GM15510 (cell line): ENCODE data around the gene PSMB9.

Experiments used
- POLR2A ChIP-seq: IDR thresholded peaks from 3 replicates; pipeline ENCODE4 v1.6.1; 2011; ENCODE audit warnings: borderline replicate concordance; ENCODE audit not compliant: insufficient read length; ENCODE audit errors: extremely low read depth

Gene PSMB9

DNA sequence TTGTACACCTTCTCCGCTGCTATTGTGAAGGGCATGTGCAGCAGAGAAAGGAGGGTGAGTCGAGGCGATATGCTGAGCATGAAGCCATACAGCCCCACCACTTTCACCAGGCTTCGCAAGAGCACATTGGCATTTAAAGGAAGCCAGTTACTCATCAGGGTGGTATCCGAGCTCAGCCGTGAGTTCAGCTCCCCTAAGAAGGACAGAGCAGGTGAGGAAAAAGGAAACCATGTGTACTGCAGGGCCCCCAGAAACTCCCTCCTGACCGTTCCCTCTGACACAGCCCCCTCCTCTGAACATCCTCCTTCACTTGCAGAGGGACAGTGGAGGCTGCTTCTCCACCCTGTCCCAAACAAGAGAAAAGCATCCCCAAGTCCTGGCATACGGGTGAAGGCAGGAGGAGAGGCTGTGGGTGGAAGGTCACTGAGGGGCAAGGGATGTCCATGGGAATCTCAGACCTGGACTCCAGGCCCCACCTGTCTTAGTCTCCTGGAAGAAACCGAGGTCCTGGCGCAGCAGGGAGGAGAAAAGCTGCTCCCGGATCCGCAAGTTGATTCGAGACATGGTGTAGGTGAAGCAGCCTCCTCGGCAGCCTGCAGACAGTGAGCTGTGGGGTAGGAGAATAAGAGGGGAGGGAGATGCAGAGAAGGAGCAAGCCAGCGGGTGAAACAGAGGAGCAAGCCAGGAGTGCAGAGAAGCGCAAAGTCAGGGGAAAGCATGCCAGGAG lies 18.7 kb upstream of the PSMB9 start:
- no peak for TF ChIP-seq POLR2A

DNA sequence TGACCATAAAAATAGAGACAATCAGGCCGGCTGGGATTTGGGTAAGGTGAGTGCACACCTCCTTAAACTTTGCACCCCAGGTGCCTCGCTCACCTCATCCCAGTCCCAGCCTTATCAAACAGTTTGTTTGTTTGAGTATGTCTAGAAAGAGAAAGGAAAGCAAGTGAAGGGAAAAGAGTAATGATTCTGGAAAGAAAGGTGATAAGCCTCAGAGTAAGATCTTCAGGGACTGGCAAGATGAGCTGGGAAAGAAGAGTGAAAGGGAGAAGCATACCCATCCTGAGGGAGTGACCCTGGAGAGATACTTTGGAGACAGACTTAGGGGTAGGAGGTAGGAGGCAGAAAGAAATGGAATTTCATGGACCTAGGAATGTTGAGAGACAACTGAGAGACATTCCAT lies 17.1 kb upstream of the PSMB9 start:
- no peak for TF ChIP-seq POLR2A

DNA sequence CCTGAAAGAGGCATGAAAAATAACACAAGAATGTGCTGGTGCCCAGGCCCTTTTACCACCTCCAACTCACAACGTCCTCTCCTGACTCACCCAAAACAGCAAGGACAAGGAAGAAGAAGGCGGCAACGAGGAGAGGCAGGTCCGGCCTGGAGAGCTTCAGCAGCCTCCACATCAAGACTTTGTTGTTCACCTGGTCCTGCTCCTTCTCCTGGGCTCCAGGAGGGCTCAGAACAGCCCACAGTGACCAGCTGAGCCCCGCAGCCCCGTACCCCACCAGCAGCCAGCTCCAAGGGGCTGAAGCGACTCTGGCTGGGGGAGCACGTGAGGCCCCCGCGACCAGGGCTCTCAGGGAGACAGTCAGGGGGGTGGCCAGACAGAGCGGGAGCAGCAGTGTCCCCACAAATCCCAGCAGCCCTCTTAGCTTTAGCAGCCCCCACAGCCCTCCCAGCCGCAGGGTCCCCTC lies 16.3 kb upstream of the PSMB9 start:
- TF ChIP-seq POLR2A = no peak

DNA sequence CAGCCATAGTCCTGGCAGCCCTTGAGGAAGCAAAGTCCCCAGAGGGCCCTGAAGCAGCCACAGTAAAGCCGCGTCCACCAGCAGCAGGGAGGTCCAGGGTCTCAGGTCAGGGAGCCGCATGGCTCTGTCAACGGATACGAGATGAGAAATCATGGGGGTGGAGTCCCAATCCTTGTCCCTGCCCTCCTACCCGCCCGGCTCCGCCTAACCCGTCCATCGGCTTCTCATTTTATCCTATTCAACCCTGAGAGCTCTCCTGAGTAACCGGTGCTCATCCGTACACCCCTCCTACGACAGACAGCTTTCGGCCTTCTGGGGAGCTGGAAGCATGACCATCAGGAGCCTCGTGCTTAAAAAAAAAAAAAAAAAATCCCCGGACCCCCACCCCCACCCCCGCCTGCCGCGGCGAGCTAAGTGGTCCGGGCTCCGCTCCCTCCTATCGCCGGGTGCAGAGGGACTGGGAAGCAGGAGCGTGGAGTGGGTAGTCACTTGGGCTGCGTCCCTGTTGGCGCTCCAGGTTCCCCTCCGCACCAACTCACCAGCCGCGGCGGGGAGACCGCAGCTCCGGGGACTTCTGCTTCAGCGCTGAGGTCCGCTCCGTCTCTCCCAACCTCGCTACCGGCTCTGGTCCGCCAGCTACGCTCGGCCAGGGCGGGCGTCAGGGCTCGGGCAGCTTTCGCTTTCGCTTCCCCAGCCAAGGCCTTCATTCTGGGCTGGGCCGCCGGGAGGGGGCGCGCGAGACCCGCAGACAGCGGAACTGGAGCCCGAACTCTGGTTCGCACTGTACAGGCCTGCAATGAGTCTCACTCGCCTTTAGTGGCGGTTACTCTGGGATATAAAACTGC lies 15.7 kb upstream of the PSMB9 start, which contains the start of gene TAP2:
Gene TAP2 (minus strand): TSS at position 626 of the 845 bp plus-strand sequence. CDS start 506 bp downstream, at position 120.
- peak; percentile 74 for TF ChIP-seq POLR2A

DNA sequence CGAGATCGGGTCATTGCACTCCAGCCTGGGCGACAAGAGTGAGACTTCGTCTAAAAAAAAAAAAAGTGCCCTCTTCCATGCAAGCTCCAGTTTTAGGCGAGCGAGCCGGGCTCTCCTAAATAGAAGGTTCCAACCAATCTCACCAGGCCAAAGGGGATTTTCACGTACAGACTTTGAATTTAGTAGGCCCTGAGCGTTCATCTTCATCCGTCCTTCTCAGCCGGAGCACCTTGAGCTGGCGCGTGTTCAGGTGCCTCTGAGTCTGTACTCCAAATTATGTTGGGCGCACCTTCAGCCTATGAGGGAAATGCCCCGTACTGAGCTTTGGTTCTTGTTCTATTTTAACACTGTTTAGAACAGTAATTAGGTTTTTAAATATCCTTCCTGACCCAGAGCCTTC lies 14.6 kb upstream of the PSMB9 start:
- TF ChIP-seq POLR2A = no peak

DNA sequence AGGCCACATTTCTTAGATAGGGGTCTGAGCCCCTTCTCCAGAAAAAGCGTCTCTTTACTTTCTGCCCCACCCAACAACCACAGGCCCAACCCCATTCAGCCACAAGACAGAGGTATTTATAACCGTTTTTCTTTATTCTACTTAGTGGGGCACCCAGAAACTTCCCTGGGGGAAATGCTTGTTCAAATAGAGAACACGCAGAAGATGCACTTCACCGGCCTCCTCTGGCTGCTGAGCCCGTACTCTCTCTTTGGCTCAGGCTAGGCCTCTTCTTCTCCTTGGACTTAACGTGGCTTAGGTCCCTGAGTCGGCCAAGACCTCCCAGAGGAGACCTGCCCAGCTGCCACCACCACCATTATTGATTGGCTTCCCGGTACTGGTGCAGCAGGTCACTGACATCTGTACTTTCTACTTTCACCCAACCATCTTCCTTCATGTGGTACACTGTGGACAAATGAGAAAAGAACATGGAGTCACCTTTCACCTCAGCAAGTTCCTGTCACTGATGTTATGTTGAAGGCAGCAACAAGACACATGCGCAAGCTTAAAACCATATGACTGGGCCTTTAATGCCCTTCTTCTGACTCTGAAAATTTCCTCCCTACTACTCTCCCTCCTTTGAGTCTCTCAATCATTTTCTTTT lies 13.3 kb upstream of the PSMB9 start:
- TF ChIP-seq POLR2A = peak; percentile 50

DNA sequence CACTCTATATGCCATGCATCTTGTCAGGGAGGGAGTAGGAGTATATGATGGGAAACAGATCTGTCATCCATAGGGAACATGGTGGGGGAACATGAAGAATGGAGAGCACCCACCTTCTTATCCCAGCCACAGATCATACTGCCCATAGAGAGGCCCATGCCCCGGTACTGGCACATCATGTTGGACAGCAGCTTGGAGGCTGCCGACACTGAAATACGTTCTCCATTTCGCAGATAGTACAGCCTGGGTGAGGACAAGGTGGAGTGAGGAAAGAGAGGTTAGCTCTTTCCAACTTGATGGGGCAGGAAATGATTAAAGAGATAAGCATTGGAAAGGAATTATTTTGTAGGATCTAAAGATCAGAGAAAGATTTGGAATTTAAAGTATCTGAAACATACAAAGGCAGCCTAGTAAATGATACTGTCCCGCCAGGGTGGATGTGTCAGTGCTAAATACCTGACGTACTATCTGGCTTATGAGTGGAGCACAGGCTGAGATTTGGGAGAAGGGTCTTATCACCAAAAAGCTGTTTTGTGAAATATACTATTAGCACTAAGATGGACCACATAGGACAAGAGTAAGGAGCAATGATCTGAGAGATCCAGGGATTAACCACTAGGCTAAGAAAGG lies 11.9 kb upstream of the PSMB9 start:
- TF ChIP-seq POLR2A = no peak

DNA sequence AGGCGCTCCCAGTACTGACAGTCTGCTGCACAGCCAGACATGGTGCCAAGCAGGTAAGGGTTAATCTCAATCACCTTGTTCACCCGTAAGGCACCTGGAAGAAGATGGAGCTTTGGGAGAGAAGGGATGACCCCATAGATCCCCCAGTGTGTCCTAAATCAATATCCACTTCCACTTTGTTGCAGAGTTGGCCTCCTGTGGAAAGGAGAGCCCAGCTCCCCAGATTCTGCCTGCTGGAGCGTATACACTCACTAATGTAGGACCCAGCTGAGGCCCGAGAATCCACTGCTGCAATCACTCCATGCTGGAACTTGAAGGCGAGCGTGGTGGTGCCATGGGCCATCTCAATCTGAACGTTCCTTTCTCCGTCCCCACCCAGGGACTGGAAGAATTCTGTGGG lies 11.3 kb upstream of the PSMB9 start:
- no peak for TF ChIP-seq POLR2A

DNA sequence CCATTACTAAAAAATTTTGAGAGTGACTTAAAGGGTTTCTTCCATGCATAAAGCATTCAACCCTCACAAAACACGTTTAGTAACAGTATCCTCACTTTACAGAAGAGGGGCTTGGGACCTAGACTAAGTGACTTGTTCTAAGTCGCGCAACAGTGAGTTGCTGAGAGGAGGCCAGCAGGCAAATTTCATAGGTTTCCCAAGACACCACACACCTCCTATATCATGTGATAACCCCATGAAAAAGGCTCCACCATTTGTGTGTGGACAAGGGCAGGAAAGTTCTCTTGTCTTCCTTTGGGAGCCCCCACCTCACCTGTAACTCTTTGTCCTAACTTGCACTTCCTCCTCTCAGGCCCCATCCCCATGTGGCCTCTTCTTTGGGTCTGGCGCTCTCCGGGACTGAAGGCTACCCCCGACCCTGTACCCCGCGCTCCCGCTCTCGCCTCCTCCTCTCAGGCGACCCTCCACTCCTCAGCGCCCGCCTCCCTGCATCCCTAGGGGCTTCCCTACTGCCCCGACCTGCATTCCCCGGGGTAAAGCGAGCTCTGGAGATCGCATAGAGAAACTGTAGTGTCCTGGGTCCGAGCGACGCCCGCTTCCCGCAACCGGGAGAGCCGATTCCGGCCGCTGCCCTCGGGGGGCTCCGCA lies 10.5 kb upstream of the PSMB9 start:
- TF ChIP-seq POLR2A = no peak

DNA sequence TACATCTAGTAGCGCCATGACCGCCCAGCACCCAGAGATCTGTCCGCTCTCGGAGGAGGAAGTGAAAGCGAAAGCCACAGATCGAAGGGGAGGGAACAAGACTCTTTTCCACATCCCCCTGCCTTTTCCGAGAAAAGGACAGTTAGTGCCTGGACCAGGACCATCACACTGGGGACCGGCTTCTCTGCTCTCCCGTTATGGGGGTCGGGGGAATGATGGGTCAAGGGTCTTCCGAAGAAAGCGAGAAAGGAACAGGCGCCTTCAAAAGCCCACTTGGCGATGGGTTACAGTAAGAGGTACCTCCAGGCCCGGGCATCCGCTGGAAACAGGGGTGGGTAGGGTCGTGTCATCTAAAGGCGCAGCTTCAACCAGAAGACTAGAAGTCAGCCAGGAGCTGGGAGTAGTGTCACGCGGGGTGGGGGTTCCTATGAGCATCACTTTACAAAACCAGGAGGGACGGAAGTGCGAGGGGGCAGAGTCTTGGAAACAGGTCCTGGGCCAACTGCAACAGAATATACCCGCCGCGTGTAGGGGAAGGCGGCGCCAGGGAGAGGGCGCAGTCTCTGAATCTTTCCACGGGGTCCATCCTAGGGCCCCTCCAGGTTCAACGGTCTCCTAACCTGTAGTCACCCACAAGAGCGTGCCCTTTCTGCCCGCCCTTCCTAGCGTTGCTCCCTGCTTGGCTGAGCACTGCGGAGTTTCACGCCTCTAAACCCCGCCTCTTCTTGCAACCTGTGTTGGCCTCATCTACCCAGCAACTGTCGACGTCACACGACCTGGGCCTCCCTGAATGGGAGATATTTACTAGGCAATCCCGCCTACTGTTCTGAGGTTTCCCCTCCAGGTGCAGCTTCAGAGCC lies 9.8 kb upstream of the PSMB9 start, which contains the start of gene PSMB8:
Gene PSMB8 (minus strand): TSS at position 69 of the 860 bp plus-strand sequence. CDS start 51 bp downstream, at position 18.
- TF ChIP-seq POLR2A = peak; percentile 93

DNA sequence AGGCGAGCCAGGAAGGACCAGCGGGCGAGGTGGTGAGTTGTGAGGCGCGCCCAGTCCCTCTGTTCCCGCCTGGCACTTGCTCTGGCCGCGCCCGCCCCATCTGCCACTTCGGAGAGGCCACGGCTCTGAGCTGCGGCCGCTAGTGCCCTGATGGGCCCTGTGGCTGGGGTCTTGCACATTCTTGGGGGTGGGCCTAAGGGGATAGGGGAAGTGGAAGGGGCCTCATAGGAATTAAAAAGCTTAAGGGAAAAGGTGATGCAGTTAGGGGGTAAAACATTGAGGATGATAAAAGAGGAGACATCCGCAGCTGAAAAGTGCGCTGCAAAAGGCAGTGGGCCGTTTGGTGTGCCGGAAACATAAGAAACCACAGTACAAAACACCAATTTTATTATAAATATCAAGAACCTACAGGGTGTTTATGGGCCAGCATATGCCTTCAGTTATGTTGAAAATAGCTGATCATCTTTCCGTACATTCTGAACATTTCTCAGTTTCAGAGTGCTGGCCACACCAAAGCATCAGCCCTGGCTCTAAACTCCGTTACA lies 9.1 kb upstream of the PSMB9 start:
- TF ChIP-seq POLR2A = peak; percentile 86

DNA sequence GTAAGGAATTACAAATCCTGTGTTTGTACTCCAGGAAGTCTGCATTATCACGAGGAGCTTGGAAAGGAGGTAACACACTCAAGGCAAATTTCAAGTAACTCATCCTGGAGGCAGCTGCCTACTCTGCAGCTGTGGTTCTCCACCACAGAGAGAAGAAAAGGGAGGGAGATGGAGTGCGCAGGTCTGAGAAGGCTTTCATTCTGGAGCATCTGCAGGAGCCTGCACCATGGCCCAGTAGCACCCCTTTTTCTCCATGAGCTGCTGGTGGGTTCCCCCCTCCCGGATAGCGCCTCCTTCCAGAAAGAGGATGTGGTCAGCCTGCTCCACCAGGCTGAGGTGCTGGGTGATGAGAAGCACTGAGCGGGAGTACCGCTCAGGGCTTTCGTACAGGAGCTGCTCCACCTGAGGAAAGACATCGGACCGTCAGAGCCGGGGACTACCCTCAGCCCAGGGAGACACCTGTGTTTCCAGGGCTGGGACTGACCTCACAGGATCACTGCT lies 8.6 kb upstream of the PSMB9 start:
- TF ChIP-seq POLR2A = peak; percentile 33

DNA sequence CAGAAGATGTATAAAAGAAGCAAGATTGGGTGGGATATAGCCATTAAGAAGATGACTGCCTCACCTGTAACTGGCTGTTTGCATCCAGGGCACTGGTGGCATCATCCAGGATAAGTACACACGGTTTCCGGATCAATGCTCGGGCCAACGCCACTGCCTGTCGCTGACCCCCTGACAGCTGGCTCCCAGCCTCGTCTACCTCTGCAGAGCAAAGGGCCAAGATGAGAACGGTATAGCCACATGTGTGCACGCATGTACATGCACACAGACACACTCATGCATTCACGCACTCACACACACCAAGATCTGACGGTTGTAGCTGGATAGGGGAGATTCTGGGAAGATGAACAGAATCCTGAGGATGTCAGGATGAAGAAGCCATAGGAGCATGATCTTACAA lies 7.0 kb upstream of the PSMB9 start:
- no peak for TF ChIP-seq POLR2A
